Osteocyte (in vitro differentiated cells): ENCODE measurements around the gene MLC1. TPM values are rescaled to one million over a fixed set of nuclear protein-coding genes. Genes with fewer than 3 reads are reported as not detected.

Source experiments
- DNase-seq: peaks from one replicate; pipeline ENCODE4 v3.0.0; 2021; ENCODE audit warnings: mixed read lengths; ENCODE audit not compliant: unreplicated experiment; ENCODE audit errors: extremely low spot score
- H3K27ac Mint-ChIP-seq: one replicate; pipeline ENCODE4 v1.8.0; 2021; ENCODE audit warnings: mild to moderate bottlenecking, mixed read lengths; ENCODE audit not compliant: unreplicated experiment
- H3K27me3 Mint-ChIP-seq: one replicate; pipeline ENCODE4 v1.8.0; 2021; ENCODE audit warnings: mixed read lengths; ENCODE audit not compliant: unreplicated experiment
- H3K36me3 Mint-ChIP-seq: one replicate; pipeline ENCODE4 v1.8.0; 2021; ENCODE audit warnings: mixed read lengths; ENCODE audit not compliant: unreplicated experiment
- H3K4me1 Mint-ChIP-seq: one replicate; pipeline ENCODE4 v1.8.0; 2021; ENCODE audit warnings: mixed read lengths; ENCODE audit not compliant: unreplicated experiment
- H3K4me3 Mint-ChIP-seq: one replicate; pipeline ENCODE4 v1.8.0; 2021; ENCODE audit warnings: mild to moderate bottlenecking, moderate library complexity, mixed read lengths; ENCODE audit not compliant: unreplicated experiment
- H3K9me3 Mint-ChIP-seq: one replicate; pipeline ENCODE4 v1.8.0; 2021; ENCODE audit warnings: mixed read lengths; ENCODE audit not compliant: unreplicated experiment
- total RNA-seq: library from RNA; stranded (reverse); gene quantifications from 2 replicates; pipeline ENCODE4 v1.2.1, GENCODE V29; 2021
- TF ChIP-seq, protein P1 (sequence below): fragments of 200-600 bp; sonication (generic); IDR thresholded peaks from 2 replicates; pipeline ENCODE4 v1.5.0; 2021; ENCODE audit warnings: antibody characterized with exemption, mild to moderate bottlenecking, moderate library complexity

The MLC1 gene
- total RNA-seq, 1 donor from 2014 or later, result not detected

DNA sequence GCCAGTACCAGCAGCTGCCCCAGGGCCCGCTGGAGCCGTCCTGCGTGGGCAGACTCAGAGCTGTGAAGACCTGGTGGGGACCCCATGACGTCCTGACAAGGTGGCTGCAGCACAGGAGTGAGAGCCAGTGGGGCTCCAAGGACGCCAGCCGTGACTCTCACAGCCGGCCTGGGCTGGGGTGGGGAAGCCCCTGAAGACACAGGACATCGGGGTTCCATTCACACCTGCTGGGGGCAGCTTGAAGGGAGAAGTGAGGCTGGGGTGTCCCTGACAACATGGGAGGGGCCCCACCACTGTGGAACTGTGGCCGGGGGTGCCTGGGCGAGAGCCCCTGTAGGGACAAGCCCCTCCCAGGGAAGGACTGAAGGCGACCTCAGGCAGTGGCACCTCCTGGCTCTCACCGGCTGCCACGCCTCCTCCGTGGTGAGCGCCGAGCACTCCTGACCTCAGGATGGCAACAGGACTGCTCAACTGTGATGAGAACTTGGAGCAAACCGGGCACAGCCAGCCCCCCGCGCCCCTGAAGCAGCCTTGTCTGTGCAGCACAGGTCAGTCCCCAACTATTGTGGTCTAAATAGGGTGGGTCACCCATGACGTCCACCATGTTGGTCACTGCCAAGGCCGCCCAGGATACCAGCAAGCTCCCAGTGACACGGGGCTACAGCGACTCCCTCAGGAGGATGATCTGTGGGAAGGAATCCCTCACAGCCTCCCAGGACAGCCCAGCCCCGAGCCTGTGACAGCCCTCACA is 49.9 kb downstream of the MLC1 start:
- TF ChIP-seq, protein P1, sequence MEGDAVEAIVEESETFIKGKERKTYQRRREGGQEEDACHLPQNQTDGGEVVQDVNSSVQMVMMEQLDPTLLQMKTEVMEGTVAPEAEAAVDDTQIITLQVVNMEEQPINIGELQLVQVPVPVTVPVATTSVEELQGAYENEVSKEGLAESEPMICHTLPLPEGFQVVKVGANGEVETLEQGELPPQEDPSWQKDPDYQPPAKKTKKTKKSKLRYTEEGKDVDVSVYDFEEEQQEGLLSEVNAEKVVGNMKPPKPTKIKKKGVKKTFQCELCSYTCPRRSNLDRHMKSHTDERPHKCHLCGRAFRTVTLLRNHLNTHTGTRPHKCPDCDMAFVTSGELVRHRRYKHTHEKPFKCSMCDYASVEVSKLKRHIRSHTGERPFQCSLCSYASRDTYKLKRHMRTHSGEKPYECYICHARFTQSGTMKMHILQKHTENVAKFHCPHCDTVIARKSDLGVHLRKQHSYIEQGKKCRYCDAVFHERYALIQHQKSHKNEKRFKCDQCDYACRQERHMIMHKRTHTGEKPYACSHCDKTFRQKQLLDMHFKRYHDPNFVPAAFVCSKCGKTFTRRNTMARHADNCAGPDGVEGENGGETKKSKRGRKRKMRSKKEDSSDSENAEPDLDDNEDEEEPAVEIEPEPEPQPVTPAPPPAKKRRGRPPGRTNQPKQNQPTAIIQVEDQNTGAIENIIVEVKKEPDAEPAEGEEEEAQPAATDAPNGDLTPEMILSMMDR, result no peak
- Mint-ChIP-seq H3K27ac (no peak overlapping the region), H3K4me3 (no peak overlapping the region), H3K27me3 (peaks cover 6% of the 10 kb centered on the region), H3K9me3 (peaks cover 4% of the 10 kb centered on the region), H3K4me1 (no peaks in the 10 kb centered on the region), H3K36me3 (no peaks in the 10 kb centered on the region)
- DNase-seq, result no peak

GRCh38 chr22:50034126-50035081 is 50.8 kb downstream of the MLC1 start:
- Mint-ChIP-seq H3K4me3 (no peak overlapping the region), H3K9me3 (peaks cover 4% of the 10 kb centered on the region), H3K4me1 (no peaks in the 10 kb centered on the region), H3K36me3 (no peaks in the 10 kb centered on the region), H3K27ac (no peak overlapping the region), H3K27me3 (peaks cover 6% of the 10 kb centered on the region)
- no peak for DNase-seq
- TF ChIP-seq, protein P1, result no peak

- Mint-ChIP-seq H3K27ac (no peak overlapping the region), H3K4me1 (no peaks in the 10 kb centered on the region), H3K9me3 (no peaks in the 10 kb centered on the region), H3K27me3 (peaks cover 6% of the 10 kb centered on the region), H3K36me3 (no peaks in the 10 kb centered on the region), H3K4me3 (no peak overlapping the region)
- no peak for DNase-seq
- TF ChIP-seq, protein P1, result no peak
These were observed 52.2 kb downstream of the MLC1 start for GRCh38 chr22:50032941-50033601.

GRCh38 chr22:50032109-50032871 is 52.9 kb downstream of the MLC1 start:
- no peak overlapping the region for H3K4me3 Mint-ChIP-seq
- H3K9me3 Mint-ChIP-seq, result no peaks in the 10 kb centered on the region
- no peak for DNase-seq
- H3K36me3 Mint-ChIP-seq, result no peaks in the 10 kb centered on the region
- H3K27me3 Mint-ChIP-seq, result peaks cover 6% of the 10 kb centered on the region
- no peak overlapping the region for H3K27ac Mint-ChIP-seq
- H3K4me1 Mint-ChIP-seq, result peaks cover 7% of the 10 kb centered on the region
- TF ChIP-seq, protein P1, result no peak
